ENCODE measurements around the gene NSD2.

NSD2 gene

DNA sequence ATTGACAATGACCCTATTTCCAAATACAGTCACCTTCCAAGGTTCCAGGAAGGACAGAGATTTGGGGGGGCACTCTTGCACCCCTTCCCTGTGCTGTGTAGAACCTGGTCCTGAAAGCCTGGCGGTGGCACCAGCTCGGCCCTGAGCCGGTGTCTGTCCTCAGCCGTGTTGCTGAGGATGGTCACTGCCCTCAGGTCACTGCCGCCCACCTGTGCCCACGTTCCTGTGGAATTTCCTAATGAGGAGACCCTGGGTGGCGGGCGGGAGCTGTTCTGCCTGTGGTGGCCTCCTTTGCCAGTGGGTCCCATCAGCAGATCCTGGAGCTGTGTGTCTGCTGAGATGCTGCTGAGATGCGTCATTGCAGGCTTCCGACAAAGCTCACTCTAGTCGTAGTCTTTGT, 104.7 kb downstream of the NSD2 start:
- no peak for DNase-seq

DNA sequence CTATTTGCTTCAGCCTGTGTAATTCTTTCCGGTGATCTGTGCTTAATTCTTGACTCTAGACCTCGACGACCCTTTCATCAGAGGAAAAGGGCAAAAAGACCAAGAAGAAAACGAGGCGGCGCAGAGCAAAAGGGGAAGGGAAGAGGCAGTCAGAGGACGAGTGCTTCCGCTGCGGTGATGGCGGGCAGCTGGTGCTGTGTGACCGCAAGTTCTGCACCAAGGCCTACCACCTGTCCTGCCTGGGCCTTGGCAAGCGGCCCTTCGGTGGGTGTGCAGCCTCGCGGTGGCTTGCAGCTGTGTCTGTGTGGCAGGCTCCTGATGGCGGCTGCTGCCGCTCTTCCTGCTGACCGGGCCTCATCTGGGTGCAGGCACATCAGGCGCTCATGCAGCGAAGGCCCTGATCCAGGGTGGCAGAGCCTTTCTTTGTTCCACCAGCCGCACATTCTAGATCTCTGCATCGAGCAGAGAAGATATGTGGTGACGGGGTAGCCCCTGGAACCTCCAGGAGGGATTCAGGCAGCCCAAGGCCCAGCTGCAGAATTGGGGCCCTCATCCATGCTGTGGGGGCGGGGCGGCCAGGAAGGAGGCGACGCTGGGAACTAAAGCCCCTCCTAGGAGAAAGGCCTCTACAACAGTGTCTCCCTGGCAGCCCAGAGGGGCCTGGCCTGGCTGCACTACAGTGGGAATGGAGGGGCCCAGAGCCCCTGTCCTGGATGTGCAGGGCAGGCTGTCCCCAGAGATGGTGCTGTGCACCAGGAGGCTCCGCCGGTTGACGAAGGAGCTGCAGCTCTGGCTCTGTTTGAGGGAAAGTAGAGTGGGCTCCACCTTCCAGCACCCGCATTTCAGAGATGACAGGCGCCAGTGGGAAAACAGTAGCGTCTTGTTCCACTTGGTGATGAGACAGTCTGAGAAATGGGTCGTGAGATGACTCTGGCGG, 105.5 kb downstream of the NSD2 start:
- no peak for DNase-seq

DNA sequence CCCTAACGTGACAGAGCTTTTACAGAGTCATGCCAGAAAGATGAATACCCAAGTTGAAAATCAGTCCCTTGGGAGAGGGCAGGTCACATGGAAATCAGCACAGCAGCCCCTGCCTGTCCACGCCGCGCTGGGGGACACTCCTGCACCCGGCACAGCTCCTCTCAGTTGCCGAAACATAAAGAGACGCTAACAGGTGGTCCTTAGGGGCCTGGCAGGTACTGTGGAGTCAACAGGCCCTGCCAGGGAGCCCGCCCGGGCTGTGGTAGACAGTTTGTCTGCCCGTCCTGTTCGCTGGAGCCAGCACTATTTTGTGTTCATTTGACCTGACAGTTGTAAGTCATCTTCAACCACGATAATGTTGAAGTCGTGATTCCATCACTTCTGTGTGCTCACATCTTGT, 107.0 kb downstream of the NSD2 start:
- no peak for DNase-seq

DNA sequence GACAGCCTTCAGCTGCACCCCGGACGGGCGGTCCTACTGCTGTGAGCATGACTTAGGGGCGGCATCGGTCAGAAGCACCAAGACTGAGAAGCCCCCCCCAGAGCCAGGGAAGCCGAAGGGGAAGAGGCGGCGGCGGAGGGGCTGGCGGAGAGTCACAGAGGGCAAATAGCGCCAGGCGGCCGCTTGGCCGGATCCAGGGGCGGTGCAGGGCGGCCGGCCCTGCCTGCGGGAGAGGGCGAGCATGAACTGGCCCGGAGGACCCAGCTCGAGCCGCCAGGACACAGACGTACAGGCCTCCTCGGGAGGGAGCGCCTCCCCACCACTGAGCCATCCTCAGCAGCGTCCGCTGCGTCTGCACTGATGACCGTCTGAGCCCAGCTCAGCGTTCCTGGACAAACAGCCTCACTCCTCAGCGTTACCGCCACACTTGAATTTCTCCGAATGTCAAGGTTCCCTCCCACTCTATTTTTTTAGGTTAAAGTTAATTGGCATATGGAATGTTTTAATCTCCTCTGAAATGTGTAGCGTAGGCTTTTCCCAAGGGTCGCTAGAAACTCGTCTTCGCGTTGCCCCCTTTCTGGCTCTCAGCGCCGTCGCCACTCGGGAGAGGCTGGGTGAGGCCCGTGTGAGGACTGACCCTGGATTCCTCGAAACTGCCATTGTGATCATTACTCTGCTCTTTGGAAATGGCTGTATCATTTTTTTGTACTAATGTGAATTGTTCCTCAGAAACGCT, 107.7 kb downstream of the NSD2 start:
- DNase-seq: no peak

DNA sequence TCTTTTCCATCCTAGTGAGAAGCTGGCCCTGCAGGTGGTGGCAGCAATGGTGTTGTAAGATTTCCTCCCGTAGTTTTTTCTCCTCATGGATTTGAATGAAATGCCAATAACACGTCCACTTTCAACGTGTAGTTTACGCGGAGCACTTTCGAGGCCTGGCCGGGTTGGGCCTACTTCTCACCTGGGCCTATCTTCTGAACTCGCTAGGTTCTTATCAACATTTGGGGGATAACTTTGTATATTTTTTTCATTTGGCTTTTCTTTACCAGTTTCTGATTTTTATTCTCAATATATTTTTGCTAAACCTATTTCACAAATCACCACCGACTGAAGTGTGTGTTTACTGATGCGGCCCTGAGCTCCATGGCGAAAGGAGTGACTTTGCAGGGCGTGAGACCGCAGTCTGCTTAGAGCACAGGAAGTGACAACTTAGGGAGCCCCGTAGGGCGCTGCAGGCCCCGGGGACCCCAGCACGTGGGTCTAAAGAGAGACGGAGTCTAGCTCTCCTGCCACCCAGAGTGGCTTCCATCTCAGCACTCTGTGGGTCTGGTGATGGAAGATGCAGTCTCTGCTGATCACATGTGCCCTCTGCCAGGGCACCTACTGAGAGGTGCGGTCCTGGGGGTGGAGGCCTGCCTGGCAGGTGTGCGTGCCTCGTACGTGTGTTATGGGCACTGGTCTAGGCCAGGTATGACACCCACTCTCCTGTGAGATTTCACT, 108.4 kb downstream of the NSD2 start:
- DNase-seq: no peak

DNA sequence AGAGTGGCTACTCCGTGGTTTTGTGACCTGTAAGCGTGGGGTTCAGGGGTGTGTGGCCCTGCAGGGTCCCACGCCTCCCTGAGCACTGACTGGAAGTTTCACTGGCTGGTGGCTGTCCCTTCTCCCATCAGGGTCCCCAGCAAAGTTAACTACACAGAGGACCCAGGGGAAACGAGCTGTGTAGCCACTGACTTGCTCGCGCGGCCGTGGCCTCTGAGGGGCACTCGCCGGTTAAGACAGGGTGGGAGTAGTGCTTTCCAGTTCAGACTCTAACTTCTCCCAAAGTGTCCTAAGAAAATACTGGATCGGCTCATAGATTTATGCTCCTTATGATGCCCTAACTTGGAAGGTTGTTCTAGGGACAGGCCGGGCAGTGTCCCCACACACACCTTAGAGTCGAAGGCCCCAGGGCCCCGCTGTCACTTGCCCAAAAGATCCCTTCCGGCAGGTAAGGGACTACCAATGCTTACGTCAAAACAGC, 109.4 kb downstream of the NSD2 start:
- no peak for DNase-seq

GRCh38 chr4:1981251-1982058, 110.3 kb downstream of the NSD2 start:
- DNase-seq: no peak

DNA sequence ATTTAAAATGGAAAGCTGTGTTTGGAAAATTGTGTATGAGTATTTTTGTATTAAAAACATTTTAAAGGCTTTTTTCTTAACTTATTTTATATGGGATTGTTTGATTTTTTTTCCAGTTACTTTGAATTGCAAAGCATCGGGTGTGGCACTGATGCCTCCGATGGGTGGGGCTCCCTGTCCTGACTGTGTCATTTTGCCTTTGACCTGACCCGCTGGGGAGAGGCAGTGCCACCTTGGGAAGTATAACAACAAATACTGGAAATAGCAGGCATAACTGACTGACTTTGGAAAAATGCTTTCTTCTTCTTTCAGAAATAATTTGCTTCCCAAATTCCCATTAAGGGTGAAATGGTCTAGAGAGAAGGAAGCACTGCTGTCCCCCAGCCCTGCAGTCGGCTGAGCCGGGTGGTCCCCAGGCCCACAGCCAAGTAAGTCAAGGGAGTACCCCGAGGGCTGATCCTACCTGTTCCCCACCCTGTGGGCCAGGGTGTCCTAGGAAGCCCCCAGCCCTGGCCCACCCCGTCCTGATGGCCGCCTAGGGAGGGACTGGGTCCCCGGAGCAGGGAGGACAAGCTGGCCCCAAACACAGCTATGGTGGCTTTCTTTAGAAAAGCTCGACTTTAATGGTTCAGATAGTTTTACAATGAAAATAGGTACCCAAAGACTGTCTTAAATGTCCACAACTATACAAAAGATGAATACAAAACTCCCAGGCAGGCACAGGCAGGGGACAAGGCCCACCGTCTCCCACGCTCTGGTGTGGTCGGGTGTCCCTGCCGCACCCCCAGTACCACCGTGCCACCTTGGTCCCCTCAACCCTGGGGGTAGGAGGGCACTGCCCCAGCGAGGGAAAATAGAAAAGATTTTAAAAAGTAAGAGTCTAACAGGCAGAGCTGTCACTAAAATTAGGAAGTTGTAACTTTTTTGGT, 111.2 kb downstream of the NSD2 start:
- no peak for DNase-seq

GRCh38 chr4:1983053-1983845, 112.1 kb downstream of the NSD2 start:
- DNase-seq: no peak

DNA sequence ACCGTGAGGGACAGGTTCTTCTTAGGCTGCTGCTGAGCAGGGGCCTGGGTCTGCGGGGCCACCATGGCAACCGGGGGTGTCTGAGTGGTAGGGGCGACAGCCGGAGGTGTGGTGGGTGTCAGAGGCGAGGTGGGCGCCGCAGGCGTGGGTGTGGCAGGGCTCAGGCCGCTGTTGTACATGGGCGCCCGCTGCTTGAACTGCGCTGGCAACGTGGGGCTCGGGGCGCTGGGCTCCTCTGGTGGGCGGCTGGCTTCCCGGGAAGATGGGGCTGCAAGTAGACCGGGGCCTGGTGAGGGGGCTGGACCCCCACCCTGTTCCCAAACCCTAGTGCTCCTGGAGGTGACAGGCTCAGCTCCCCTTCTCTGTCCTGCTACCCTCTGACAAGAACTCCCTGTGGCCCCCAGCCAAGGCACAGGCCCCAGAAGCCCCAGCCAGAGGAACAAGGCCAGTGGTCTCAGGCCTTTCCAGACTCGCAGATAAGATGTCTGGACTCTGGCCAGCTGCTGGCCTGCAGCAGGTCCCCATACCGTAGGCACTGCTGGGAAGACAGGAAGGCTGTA, 112.7 kb downstream of the NSD2 start:
- DNase-seq: no peak

- no peak for DNase-seq
Measured at GRCh38 chr4:1984406-1985191, 113.4 kb downstream of the NSD2 start.

- no peak for DNase-seq
Measured at GRCh38 chr4:1985294-1985693, 114.1 kb downstream of the NSD2 start.

DNA sequence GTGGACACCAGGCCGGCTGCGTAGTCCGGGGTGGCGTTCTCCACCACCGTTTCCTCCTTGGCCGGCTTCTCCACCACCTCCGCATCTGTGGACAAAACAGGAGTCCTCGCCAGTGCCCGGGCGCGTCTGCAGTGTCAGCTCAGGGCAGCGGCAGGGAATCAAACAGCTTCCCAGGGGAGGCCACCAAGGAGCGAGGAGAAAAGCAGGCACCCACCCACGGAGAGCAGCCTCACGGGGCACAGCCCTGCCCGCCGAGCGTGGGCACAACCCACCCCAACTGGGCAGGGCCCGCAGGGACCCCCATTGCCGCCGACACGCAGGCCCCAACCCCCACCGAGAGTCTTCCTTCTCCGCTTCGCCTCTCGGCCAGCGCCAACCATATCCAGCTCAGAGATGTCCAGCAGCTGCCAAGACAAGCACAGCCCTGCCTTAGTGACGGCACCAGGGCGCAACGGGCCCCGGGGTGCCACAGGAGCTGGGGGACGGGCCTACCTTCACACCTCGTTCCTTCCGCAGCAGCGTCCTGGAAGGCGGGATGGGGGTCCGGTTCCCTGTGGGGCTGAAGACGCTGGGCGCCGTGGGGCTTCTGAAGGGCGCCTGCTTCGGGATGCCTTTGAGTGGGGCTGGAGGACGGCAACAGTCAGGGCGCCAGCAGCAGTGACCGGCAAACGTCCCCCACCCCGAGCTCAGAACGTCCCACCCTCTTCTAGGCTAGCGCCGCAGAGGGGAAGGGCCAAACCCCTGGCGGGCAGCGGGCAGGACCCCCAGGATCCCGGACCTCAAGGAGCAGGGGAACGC, 114.8 kb downstream of the NSD2 start:
- no peak for DNase-seq

GRCh38 chr4:1986578-1987210, 115.5 kb downstream of the NSD2 start:
- DNase-seq: no peak

- no peak for DNase-seq
Measured at GRCh38 chr4:1987296-1987695, 116.1 kb downstream of the NSD2 start.

- DNase-seq: no peak
Measured at GRCh38 chr4:1987721-1988326, 116.6 kb downstream of the NSD2 start.

DNA sequence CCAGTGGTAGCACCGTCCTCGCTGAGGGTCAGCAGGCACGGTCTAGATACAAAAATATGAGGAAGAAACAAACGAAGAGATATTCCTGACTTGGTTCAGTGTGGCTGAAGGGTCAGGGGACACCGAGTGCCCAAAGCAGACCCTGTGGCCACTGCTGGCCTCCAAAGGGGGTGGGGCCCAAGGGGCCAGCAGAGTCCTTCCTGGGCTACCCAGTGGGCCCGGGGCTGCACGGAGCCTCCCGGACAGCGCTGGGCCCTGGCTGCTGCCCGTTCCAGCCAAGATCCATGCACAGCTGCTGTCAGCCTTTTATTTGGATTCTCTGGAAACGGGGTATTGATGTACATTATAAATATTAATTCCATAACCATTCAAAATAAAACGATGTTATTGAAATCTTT, 117.1 kb downstream of the NSD2 start:
- no peak for DNase-seq

Data from NCI-H1417 treated with DMSO at 0.1 percent for 48 hours (cell line).